GM12878 (cell line): ENCODE results near the gene SF3B6. TPM values are rescaled to one million over a fixed set of nuclear protein-coding genes. Genes with fewer than 3 reads are reported as not detected.

Source experiments
- ATF2 ChIP-seq: IDR thresholded peaks from 2 replicates; pipeline ENCODE4 v1.6.1; 2012; ENCODE audit warnings: low read length, inconsistent platforms
- BRCA1 ChIP-seq: IDR thresholded peaks from 2 replicates; pipeline ENCODE4 v1.6.1; 2011; ENCODE audit warnings: low read depth, low read length, improper control_type of control experiment
- CEBPB ChIP-seq, 2 experiments: fragments of 150-350 bp in 1 of 2; IDR thresholded peaks; 2 replicates each; pipeline ENCODE4 v1.6.1; 2012 to 2014; ENCODE audit warnings: low read depth in 2 of 2, low read length in 2 of 2, borderline replicate concordance in 1 of 2, inconsistent platforms in 1 of 2
- ETV6 ChIP-seq, 2 experiments: fragments of 450-650 bp in 1 of 2; IDR thresholded peaks in 1 of 2; conservative IDR thresholded peaks in 1 of 2; 2 replicates each; pipeline ENCODE4 v1.6.1; 2014; ENCODE audit warnings: antibody characterized with exemption in 1 of 2, borderline replicate concordance in 1 of 2, low read depth in 1 of 2, mild to moderate bottlenecking in 1 of 2, moderate library complexity in 1 of 2
- FOXK2 ChIP-seq: fragments of 450-650 bp; IDR thresholded peaks from 2 replicates; pipeline ENCODE4 v1.6.1; 2017; ENCODE audit warnings: mild to moderate bottlenecking, moderate library complexity
- FOXM1 ChIP-seq: IDR thresholded peaks from 2 replicates; pipeline ENCODE4 v1.6.1; 2012; ENCODE audit warnings: low read depth, mild to moderate bottlenecking, inconsistent platforms, low read length, moderate library complexity
- HDGF ChIP-seq: fragments of 450-650 bp; IDR thresholded peaks from 2 replicates; pipeline ENCODE4 v1.6.1; 2016; ENCODE audit warnings: antibody characterized with exemption
- JUNB ChIP-seq: IDR thresholded peaks from 2 replicates; pipeline ENCODE4 v1.6.1; 2016; ENCODE audit warnings: antibody characterized with exemption, mild to moderate bottlenecking
- NFIC ChIP-seq: IDR thresholded peaks from 2 replicates; pipeline ENCODE4 v1.6.1; 2012; ENCODE audit warnings: low read depth, mild to moderate bottlenecking, inconsistent platforms, low read length, moderate library complexity
- POLR2A ChIP-seq: IDR thresholded peaks from 2 replicates; pipeline ENCODE4 v1.6.1; 2011; ENCODE audit warnings: low read depth, mild to moderate bottlenecking, low read length
- RBBP5 ChIP-seq: fragments of 200-600 bp; sonication (generic); conservative IDR thresholded peaks from 2 replicates; pipeline ENCODE4 v1.6.1; 2016
- SIN3A ChIP-seq: IDR thresholded peaks from 2 replicates; pipeline ENCODE4 v1.6.1; 2012; ENCODE audit warnings: low read depth, low read length, improper control_type of control experiment
- TCF12 ChIP-seq: IDR thresholded peaks from 2 replicates; pipeline ENCODE4 v1.6.1; 2011; ENCODE audit warnings: low read depth, mild to moderate bottlenecking, low read length
- ZSCAN29 ChIP-seq: fragments of 450-650 bp; IDR thresholded peaks from 2 replicates; pipeline ENCODE4 v1.6.1; 2017; ENCODE audit warnings: mild to moderate bottlenecking, moderate library complexity
- polyA plus RNA-seq, 11 experiments: library from polyadenylated mRNA; depleted of rRNA in 4 of 11; unstranded in 6 of 11; stranded (reverse) in 5 of 11; fragments of >200 nt; fragmentation: Nextera tagmentation in 4 of 11; fragmentation: Illumina TruSeq in 1 of 11; extraction: Ambion mirVana in 4 of 11; extraction: Trizol in 1 of 11; gene quantifications; 1 replicate in 1 of 11; 2 replicates in 10 of 11; pipeline versions ENCODE4 v1.2.1 to v1.2.3, GENCODE V29; 2011 to 2016; ENCODE audit warnings: inconsistent platforms in 2 of 11, missing spikeins in 2 of 11, low read depth in 1 of 11
- total RNA-seq, 4 experiments: library from RNA; depleted of rRNA in 3 of 4; stranded (reverse); fragments of >200 nt in 3 of 4; fragmentation: Illumina TruSeq in 1 of 4; extraction: Trizol in 1 of 4; gene quantifications; 2 replicates each; pipeline versions ENCODE4 v1.2.1 to v1.2.3, GENCODE V29; 2013 to 2021
- TF ChIP-seq, protein P1 (sequence below): IDR thresholded peaks from 2 replicates; pipeline ENCODE4 v1.6.1; 2011; ENCODE audit warnings: borderline replicate concordance, low read depth, mild to moderate bottlenecking, moderate library complexity, low read length; ENCODE audit not compliant: insufficient read depth, poor library complexity, severe bottlenecking
- TF ChIP-seq, protein P2 (sequence below), 3 experiments: IDR thresholded peaks in 2 of 3; conservative IDR thresholded peaks in 1 of 3; 2 replicates each; pipeline ENCODE4 v1.5.1; 2011; ENCODE audit warnings: low read depth in 3 of 3, low read length in 3 of 3, mild to moderate bottlenecking in 3 of 3, control low read depth in 2 of 3, moderate library complexity in 2 of 3, inconsistent platforms in 1 of 3, mixed read lengths in 1 of 3; ENCODE audit not compliant: control insufficient read depth in 2 of 3, insufficient read depth in 1 of 3; ENCODE audit errors: extremely low read depth in 1 of 3
- TF ChIP-seq, protein P3 (sequence below): fragments of 450-650 bp; IDR thresholded peaks from 2 replicates; pipeline ENCODE4 v1.6.1; 2016; ENCODE audit warnings: mild to moderate bottlenecking
- TF ChIP-seq, protein P4 (sequence below): IDR thresholded peaks from 2 replicates; pipeline ENCODE4 v1.6.1; 2011; ENCODE audit warnings: borderline replicate concordance, low read depth, mild to moderate bottlenecking, moderate library complexity, mixed read lengths, low read length; ENCODE audit not compliant: insufficient read depth; ENCODE audit errors: extremely low read length
- TF ChIP-seq, protein P5 (sequence below): fragments of 450-650 bp; formaldehyde crosslinking; IDR thresholded peaks from 2 replicates; pipeline ENCODE4 v1.4.0; 2022; ENCODE audit warnings: mild to moderate bottlenecking, moderate library complexity

Gene SF3B6
- total and polyA plus RNA-seq, 10 of the 15 experiments (the other 5 are each of a cell fraction or from before 2014, with no cell fraction given): 118 to 584 (median 270) TPM

DNA sequence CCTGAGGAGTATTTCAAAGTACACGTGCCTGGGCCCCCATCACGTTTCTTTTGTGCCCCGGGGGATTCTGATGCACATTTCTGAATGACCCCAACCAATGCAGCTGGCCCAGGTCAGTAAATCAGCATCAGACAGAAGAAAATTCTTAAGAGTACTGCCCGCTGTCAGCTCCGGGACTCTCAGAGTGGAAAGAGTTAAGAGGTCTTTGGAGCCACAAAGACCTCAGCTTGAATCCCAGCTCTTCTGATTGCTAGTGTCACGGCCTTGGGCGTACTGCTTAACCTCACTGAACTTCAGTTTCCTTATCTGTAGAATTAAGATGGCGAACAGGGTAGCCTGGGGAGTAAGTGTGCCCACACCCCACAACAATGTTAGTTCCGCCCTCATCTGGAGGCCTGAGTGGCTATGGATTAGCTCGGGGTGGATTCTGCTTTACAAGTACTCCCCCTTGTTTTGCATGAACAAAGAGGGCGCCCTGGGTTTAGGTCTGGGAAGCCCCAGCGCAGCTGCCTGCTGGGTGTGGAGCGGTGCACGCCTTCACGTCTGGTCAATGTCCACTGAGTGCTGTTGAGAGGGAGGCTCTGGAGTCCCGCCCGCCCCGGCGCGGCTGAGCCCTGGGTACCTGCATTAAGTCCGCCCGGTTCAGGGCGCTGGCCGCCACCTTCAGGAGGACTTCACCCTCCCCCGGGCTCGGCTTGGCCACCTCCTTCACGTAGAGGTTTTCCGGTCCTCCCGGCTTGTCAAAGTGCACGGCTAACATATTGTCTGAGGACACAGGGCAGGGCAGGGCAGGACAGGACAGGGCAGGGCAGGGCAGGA lies 7.7 kb upstream of the SF3B6 start (continued):
- TF ChIP-seq, protein P1, sequence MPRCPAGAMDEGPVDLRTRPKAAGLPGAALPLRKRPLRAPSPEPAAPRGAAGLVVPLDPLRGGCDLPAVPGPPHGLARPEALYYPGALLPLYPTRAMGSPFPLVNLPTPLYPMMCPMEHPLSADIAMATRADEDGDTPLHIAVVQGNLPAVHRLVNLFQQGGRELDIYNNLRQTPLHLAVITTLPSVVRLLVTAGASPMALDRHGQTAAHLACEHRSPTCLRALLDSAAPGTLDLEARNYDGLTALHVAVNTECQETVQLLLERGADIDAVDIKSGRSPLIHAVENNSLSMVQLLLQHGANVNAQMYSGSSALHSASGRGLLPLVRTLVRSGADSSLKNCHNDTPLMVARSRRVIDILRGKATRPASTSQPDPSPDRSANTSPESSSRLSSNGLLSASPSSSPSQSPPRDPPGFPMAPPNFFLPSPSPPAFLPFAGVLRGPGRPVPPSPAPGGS: no peak
- TF ChIP-seq FOXM1: 0 out of 2 replicates have a peak, but pooled peaks have one; percentile 22
- TF ChIP-seq TCF12: peak; percentile 57
- TF ChIP-seq NFIC: no peak
- TF ChIP-seq RBBP5: no peak
- peak; percentile 91 for TF ChIP-seq POLR2A
- TF ChIP-seq BRCA1: no peak
- no peak for TF ChIP-seq HDGF
- TF ChIP-seq FOXK2: peak; percentile 39; the same call in 1 of the 2 replicates
- no peak for TF ChIP-seq ZSCAN29
- TF ChIP-seq, protein P2, sequence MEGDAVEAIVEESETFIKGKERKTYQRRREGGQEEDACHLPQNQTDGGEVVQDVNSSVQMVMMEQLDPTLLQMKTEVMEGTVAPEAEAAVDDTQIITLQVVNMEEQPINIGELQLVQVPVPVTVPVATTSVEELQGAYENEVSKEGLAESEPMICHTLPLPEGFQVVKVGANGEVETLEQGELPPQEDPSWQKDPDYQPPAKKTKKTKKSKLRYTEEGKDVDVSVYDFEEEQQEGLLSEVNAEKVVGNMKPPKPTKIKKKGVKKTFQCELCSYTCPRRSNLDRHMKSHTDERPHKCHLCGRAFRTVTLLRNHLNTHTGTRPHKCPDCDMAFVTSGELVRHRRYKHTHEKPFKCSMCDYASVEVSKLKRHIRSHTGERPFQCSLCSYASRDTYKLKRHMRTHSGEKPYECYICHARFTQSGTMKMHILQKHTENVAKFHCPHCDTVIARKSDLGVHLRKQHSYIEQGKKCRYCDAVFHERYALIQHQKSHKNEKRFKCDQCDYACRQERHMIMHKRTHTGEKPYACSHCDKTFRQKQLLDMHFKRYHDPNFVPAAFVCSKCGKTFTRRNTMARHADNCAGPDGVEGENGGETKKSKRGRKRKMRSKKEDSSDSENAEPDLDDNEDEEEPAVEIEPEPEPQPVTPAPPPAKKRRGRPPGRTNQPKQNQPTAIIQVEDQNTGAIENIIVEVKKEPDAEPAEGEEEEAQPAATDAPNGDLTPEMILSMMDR (IDR thresholded peaks at IDR 0.05 in 2 of 3, conservative IDR thresholded peaks at IDR 0.05 in 1 of 3; ENCODE audit: control insufficient read depth in 2 of 3, extremely low read depth in 1 of 3, insufficient read depth in 1 of 3, low read depth in 3 of 3, low read length in 3 of 3): no peak
- no peak for TF ChIP-seq ATF2
- TF ChIP-seq, protein P3, sequence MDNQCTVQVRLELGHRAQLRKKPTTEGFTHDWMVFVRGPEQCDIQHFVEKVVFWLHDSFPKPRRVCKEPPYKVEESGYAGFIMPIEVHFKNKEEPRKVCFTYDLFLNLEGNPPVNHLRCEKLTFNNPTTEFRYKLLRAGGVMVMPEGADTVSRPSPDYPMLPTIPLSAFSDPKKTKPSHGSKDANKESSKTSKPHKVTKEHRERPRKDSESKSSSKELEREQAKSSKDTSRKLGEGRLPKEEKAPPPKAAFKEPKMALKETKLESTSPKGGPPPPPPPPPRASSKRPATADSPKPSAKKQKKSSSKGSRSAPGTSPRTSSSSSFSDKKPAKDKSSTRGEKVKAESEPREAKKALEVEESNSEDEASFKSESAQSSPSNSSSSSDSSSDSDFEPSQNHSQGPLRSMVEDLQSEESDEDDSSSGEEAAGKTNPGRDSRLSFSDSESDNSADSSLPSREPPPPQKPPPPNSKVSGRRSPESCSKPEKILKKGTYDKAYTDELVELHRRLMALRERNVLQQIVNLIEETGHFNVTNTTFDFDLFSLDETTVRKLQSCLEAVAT: peak; percentile 83
- no peak for TF ChIP-seq JUNB
- TF ChIP-seq ETV6 (conservative IDR thresholded peaks at IDR 0.05 in 1 of 2, IDR thresholded peaks at IDR 0.05 in 1 of 2; ENCODE audit: borderline replicate concordance in 1 of 2, low read depth in 1 of 2): no peak
- peak; percentile 76 for TF ChIP-seq SIN3A
- TF ChIP-seq, protein P4, sequence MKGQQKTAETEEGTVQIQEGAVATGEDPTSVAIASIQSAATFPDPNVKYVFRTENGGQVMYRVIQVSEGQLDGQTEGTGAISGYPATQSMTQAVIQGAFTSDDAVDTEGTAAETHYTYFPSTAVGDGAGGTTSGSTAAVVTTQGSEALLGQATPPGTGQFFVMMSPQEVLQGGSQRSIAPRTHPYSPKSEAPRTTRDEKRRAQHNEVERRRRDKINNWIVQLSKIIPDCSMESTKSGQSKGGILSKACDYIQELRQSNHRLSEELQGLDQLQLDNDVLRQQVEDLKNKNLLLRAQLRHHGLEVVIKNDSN: no peak
- TF ChIP-seq CEBPB (IDR thresholded peaks at IDR 0.05; ENCODE audit: borderline replicate concordance in 1 of 2, low read depth in 2 of 2, low read length in 2 of 2): no peak
- TF ChIP-seq, protein P5, sequence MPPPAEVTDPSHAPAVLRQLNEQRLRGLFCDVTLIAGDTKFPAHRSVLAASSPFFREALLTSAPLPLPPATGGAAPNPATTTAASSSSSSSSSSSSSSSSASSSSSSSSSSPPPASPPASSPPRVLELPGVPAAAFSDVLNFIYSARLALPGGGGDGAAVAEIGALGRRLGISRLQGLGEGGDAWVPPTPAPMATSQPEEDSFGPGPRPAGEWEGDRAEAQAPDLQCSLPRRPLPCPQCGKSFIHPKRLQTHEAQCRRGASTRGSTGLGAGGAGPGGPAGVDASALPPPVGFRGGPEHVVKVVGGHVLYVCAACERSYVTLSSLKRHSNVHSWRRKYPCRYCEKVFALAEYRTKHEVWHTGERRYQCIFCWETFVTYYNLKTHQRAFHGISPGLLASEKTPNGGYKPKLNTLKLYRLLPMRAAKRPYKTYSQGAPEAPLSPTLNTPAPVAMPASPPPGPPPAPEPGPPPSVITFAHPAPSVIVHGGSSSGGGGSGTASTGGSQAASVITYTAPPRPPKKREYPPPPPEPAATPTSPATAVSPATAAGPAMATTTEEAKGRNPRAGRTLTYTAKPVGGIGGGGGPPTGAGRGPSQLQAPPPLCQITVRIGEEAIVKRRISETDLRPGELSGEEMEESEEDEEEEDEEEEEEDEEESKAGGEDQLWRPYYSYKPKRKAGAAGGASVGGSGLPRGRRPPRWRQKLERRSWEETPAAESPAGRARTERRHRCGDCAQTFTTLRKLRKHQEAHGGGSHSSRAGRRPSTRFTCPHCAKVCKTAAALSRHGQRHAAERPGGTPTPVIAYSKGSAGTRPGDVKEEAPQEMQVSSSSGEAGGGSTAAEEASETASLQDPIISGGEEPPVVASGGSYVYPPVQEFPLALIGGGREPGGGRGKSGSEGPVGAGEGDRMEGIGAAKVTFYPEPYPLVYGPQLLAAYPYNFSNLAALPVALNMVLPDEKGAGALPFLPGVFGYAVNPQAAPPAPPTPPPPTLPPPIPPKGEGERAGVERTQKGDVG (CRISPR knock-in tag): no peak
